RWPE2 (cell line): ENCODE measurements around the gene CXADR.

Source experiments
- ATAC-seq: fragments of 200-7000 bp; cut with Tn5 transposase; 3 replicates; pipeline ENCODE4 v1.9.1; 2021; ENCODE audit warnings: low read depth
- DNase-seq: peaks from one replicate; pipeline ENCODE4 v3.0.0-alpha.2; 2020; ENCODE audit warnings: low spot score
- H3K27ac ChIP-seq: fragments of 450-650 bp; 2 replicates; pipeline ENCODE4 v1.5.1; 2017; ENCODE audit warnings: mild to moderate bottlenecking; ENCODE audit not compliant: poor library complexity, severe bottlenecking
- H3K27me3 ChIP-seq: fragments of 250-450 bp; sonication (Bioruptor Pico); 2 replicates; pipeline ENCODE4 v1.5.1; 2021; ENCODE audit warnings: mild to moderate bottlenecking, moderate library complexity; ENCODE audit not compliant: insufficient read depth, poor library complexity, severe bottlenecking
- H3K36me3 ChIP-seq: fragments of 250-450 bp; sonication (Bioruptor Pico); 2 replicates; pipeline ENCODE4 v1.5.1; 2020; ENCODE audit warnings: low read depth, mild to moderate bottlenecking, moderate library complexity
- H3K4me1 ChIP-seq: fragments of 250-450 bp; sonication (Bioruptor Pico); 2 replicates; pipeline ENCODE4 v1.5.1; 2021; ENCODE audit warnings: mild to moderate bottlenecking, moderate library complexity; ENCODE audit not compliant: insufficient read depth, poor library complexity, severe bottlenecking
- H3K4me3 ChIP-seq: fragments of 250-450 bp; sonication (Bioruptor Pico); 2 replicates; pipeline ENCODE4 v1.5.1; 2021; ENCODE audit warnings: mild to moderate bottlenecking, moderate library complexity; ENCODE audit not compliant: severe bottlenecking
- H3K9me3 ChIP-seq: fragments of 250-450 bp; sonication (Bioruptor Pico); 2 replicates; pipeline ENCODE4 v1.5.1; 2021; ENCODE audit warnings: mild to moderate bottlenecking, moderate library complexity; ENCODE audit not compliant: severe bottlenecking
- CTCF ChIP-seq: fragments of 450-650 bp; IDR thresholded peaks from one replicate; pipeline ENCODE4 v1.5.1; 2017; ENCODE audit warnings: mild to moderate bottlenecking, moderate library complexity; ENCODE audit not compliant: poor library complexity, severe bottlenecking

The CXADR gene

GRCh38 chr21:17560377-17561025, 47.7 kb downstream of the CXADR start:
- H3K27me3 ChIP-seq = no peaks in the 10 kb centered on the region
- no peaks in the 10 kb centered on the region for H3K4me1 ChIP-seq
- DNase-seq (no peak), ATAC-seq (no peak)
- no peaks in the 10 kb centered on the region for H3K36me3 ChIP-seq
- no peak overlapping the region for H3K27ac ChIP-seq
- H3K4me3 ChIP-seq = no peak overlapping the region
- no peak for TF ChIP-seq CTCF
- H3K9me3 ChIP-seq = no peaks in the 10 kb centered on the region

- H3K27me3 ChIP-seq = no peaks in the 10 kb centered on the region
- DNase-seq (no peak), ATAC-seq (no peak)
- H3K9me3 ChIP-seq = no peaks in the 10 kb centered on the region
- TF ChIP-seq CTCF = no peak
- H3K27ac ChIP-seq = no peak overlapping the region
- H3K4me1 ChIP-seq = no peaks in the 10 kb centered on the region
- no peaks in the 10 kb centered on the region for H3K36me3 ChIP-seq
- no peak overlapping the region for H3K4me3 ChIP-seq
These were observed 57.9 kb downstream of the CXADR start for GRCh38 chr21:17570786-17571185.

- no peak for TF ChIP-seq CTCF
- no peak overlapping the region for H3K27ac ChIP-seq
- ATAC-seq = no peak
These were observed 59.6 kb downstream of the CXADR start for GRCh38 chr21:17572431-17572830.

GRCh38 chr21:17575076-17575475, 62.2 kb downstream of the CXADR start:
- Histone ChIP-seq H3K27me3 (no peaks in the 10 kb centered on the region), H3K4me3 (no peak overlapping the region), H3K27ac (no peak overlapping the region), H3K36me3 (no peaks in the 10 kb centered on the region), H3K9me3 (no peaks in the 10 kb centered on the region), H3K4me1 (no peaks in the 10 kb centered on the region)
- no peak for TF ChIP-seq CTCF
- no peak for DNase-seq
- ATAC-seq = no peak

More at GRCh38 chr21:17572431-17572830, 59.6 kb downstream of the CXADR start:
- DNase-seq = no peak
- Histone ChIP-seq H3K36me3 (no peaks in the 10 kb centered on the region), H3K27me3 (no peaks in the 10 kb centered on the region), H3K4me3 (no peak overlapping the region), H3K4me1 (no peaks in the 10 kb centered on the region), H3K9me3 (no peaks in the 10 kb centered on the region)

GRCh38 chr21:17576080-17576835, 63.4 kb downstream of the CXADR start:
- no peak for TF ChIP-seq CTCF
- Histone ChIP-seq H3K27ac (no peak overlapping the region), H3K4me1 (no peaks in the 10 kb centered on the region), H3K9me3 (no peaks in the 10 kb centered on the region), H3K27me3 (no peaks in the 10 kb centered on the region), H3K36me3 (no peaks in the 10 kb centered on the region), H3K4me3 (no peak overlapping the region)
- DNase-seq (no peak), ATAC-seq (no peak)
